DND-41 (cell line): ENCODE measurements around the gene BNC2.

Experiments
- ATAC-seq: fragments of 200-7000 bp; cut with Tn5 transposase; 3 replicates; pipeline ENCODE4 v1.9.1; 2021; ENCODE audit warnings: low read depth; ENCODE audit not compliant: insufficient read depth
- DNase-seq: peaks from one replicate; pipeline ENCODE4 v3.0.0-alpha.2; 2020
- H2AFZ ChIP-seq: 2 replicates; pipeline ENCODE4 v1.6.0; 2012; ENCODE audit warnings: low read depth, low read length
- H3K27ac ChIP-seq: 2 replicates; pipeline ENCODE4 v1.5.1; 2012; ENCODE audit warnings: low read length, inconsistent platforms
- H3K27me3 ChIP-seq: fragments of 200-600 bp; sonication (generic); 2 replicates; pipeline ENCODE4 v1.6.0; 2012; ENCODE audit warnings: low read length, mild to moderate bottlenecking, inconsistent platforms; ENCODE audit not compliant: insufficient read depth, poor library complexity
- H3K36me3 ChIP-seq: 2 replicates; pipeline ENCODE4 v1.5.1; 2012; ENCODE audit warnings: low read length, inconsistent platforms; ENCODE audit not compliant: insufficient read depth
- H3K4me1 ChIP-seq: 2 replicates; pipeline ENCODE4 v1.5.1; 2012; ENCODE audit warnings: mild to moderate bottlenecking, low read length; ENCODE audit not compliant: insufficient read depth
- H3K4me2 ChIP-seq: 2 replicates; pipeline ENCODE4 v1.6.0; 2012; ENCODE audit warnings: mild to moderate bottlenecking, moderate library complexity, low read length, inconsistent platforms; ENCODE audit not compliant: insufficient read depth
- H3K4me3 ChIP-seq, 2 experiments: fragments of 200-600 bp in 1 of 2; shearing (Covaris generic) in 1 of 2; 2 replicates each; pipeline ENCODE4 v1.5.1; 2012 to 2016; ENCODE audit warnings: inconsistent platforms in 2 of 2, low read length in 2 of 2, mild to moderate bottlenecking in 2 of 2, low read depth in 1 of 2, moderate library complexity in 1 of 2
- H3K79me2 ChIP-seq: 2 replicates; pipeline ENCODE4 v1.6.0; 2012; ENCODE audit warnings: low read length, inconsistent platforms; ENCODE audit not compliant: insufficient read depth
- H3K9ac ChIP-seq: 2 replicates; pipeline ENCODE4 v1.6.0; 2012; ENCODE audit warnings: low read depth, mild to moderate bottlenecking, inconsistent platforms, low read length, moderate library complexity
- H3K9me3 ChIP-seq: 2 replicates; pipeline ENCODE4 v1.5.1; 2012; ENCODE audit warnings: low read length, moderate library complexity, mild to moderate bottlenecking, inconsistent platforms; ENCODE audit not compliant: insufficient read depth, severe bottlenecking
- H4K20me1 ChIP-seq: 2 replicates; pipeline ENCODE4 v1.6.0; 2012; ENCODE audit warnings: low read length; ENCODE audit not compliant: insufficient read depth
- EZH2 ChIP-seq: IDR thresholded peaks from 3 replicates; pipeline ENCODE4 v1.6.1; 2012; ENCODE audit warnings: borderline replicate concordance, low read depth, mild to moderate bottlenecking, moderate library complexity, low read length, inconsistent platforms; ENCODE audit not compliant: severe bottlenecking
- TF ChIP-seq, protein P1 (sequence below): IDR thresholded peaks from 2 replicates; pipeline ENCODE4 v1.5.1; 2012; ENCODE audit warnings: borderline replicate concordance, low read length, moderate library complexity, mild to moderate bottlenecking; ENCODE audit not compliant: poor library complexity, severe bottlenecking; ENCODE audit errors: extremely low read depth

Gene BNC2

DNA sequence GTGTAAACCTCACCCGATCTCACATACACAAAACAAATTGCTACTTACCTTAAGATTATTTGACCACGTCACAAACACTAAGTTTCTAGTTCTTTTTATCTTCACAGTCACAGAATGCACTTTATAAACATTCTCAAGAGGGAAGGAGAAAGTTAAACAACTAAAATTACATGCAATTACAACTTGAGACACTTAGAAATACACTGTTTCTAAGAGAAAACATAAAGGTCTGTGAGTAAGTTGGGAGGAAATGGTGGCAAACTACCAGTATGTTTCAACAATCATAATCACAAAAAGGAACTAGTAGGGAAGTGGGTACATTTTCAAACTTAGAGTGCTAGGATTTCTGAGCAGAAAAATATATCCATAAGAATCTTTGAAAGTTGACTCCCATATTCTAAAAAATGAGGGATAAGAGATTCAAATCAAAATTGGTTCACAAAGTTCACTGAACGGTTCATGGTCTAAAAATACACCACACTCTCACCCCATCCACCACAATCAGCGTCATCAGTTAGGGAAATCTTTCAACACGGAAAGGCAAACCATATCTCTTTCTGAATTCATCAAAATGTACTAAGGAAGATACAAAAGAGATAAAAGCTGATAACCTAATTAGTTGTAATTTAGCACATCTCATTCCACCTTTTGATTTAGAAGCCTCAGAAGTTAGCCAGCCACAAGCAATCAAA, 182.6 kb downstream of the BNC2 start:
- Histone ChIP-seq H3K4me1 (no peaks in the 10 kb centered on the region), H4K20me1 (no peaks in the 10 kb centered on the region), H3K4me3 (no peak overlapping the region), H3K9ac (no peak overlapping the region), H3K27ac (no peak overlapping the region), H2AFZ (no peak overlapping the region), H3K4me2 (no peak overlapping the region), H3K27me3 (no peaks in the 10 kb centered on the region), H3K9me3 (no peaks in the 10 kb centered on the region), H3K36me3 (no peaks in the 10 kb centered on the region), H3K79me2 (no peaks in the 10 kb centered on the region)
- no peak for DNase-seq
- ATAC-seq = no peak
- TF ChIP-seq EZH2 = no peak
- TF ChIP-seq, protein P1, sequence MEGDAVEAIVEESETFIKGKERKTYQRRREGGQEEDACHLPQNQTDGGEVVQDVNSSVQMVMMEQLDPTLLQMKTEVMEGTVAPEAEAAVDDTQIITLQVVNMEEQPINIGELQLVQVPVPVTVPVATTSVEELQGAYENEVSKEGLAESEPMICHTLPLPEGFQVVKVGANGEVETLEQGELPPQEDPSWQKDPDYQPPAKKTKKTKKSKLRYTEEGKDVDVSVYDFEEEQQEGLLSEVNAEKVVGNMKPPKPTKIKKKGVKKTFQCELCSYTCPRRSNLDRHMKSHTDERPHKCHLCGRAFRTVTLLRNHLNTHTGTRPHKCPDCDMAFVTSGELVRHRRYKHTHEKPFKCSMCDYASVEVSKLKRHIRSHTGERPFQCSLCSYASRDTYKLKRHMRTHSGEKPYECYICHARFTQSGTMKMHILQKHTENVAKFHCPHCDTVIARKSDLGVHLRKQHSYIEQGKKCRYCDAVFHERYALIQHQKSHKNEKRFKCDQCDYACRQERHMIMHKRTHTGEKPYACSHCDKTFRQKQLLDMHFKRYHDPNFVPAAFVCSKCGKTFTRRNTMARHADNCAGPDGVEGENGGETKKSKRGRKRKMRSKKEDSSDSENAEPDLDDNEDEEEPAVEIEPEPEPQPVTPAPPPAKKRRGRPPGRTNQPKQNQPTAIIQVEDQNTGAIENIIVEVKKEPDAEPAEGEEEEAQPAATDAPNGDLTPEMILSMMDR = no peak

DNA sequence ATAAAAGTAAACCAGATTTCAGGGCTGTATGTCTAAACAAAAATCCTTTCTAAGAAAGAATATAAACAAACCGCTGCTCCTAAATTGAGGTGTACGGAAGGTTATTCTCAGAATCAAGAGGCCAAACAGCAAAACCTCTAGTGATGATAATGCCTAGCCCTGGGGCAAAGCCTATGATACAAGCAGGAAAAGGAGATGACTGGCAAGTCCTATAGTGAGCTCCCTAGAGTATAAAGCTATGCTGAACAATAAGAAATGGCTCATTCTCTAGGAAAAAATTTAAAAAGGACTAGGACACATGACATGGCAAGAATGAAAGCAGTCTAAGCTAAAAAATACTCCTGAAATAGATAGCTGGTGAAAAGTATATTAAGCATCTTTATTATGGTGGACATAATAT, 187.1 kb downstream of the BNC2 start:
- H3K4me2 ChIP-seq = no peak overlapping the region
- H3K9ac ChIP-seq = no peak overlapping the region
- H3K4me3 ChIP-seq = no peak overlapping the region
- H3K4me1 ChIP-seq = no peaks in the 10 kb centered on the region
- no peaks in the 10 kb centered on the region for H3K27me3 ChIP-seq
- DNase-seq (no peak), ATAC-seq (no peak)
- TF ChIP-seq, protein P1 = no peak
- no peak for TF ChIP-seq EZH2
- H3K36me3 ChIP-seq = no peaks in the 10 kb centered on the region
- H3K27ac ChIP-seq = no peak overlapping the region
- H4K20me1 ChIP-seq = no peaks in the 10 kb centered on the region
- no peak overlapping the region for H2AFZ ChIP-seq
- H3K9me3 ChIP-seq = no peaks in the 10 kb centered on the region
- no peaks in the 10 kb centered on the region for H3K79me2 ChIP-seq

- Histone ChIP-seq H3K9ac (no peak overlapping the region), H3K9me3 (no peaks in the 10 kb centered on the region), H3K27ac (no peak overlapping the region), H2AFZ (no peak overlapping the region), H4K20me1 (no peaks in the 10 kb centered on the region), H3K79me2 (no peaks in the 10 kb centered on the region), H3K4me1 (no peaks in the 10 kb centered on the region), H3K4me3 (no peak overlapping the region), H3K27me3 (no peaks in the 10 kb centered on the region), H3K36me3 (no peaks in the 10 kb centered on the region), H3K4me2 (no peak overlapping the region)
- ATAC-seq (no peak), DNase-seq (no peak)
- TF ChIP-seq, protein P1 = no peak
- no peak for TF ChIP-seq EZH2
Observed at GRCh38 chr9:16682273-16682672, 188.2 kb downstream of the BNC2 start.
